ENCODE results near the gene CAPN1.
"Not testable (repeated sequence)": the region's sequence is repeated elsewhere in the genome, so short reads cannot be mapped to it uniquely, and the experiment has no call there.

CAPN1 gene

GRCh38 chr11:65181569-65182257 lies at the start of gene CAPN1:
Gene CAPN1 (plus strand): TSS chr11:65181928. CDS start chr11:65182702, 774 bp downstream.
- peak; percentile 96 for DNase-seq (ENCODE audit: low spot score)

DNA sequence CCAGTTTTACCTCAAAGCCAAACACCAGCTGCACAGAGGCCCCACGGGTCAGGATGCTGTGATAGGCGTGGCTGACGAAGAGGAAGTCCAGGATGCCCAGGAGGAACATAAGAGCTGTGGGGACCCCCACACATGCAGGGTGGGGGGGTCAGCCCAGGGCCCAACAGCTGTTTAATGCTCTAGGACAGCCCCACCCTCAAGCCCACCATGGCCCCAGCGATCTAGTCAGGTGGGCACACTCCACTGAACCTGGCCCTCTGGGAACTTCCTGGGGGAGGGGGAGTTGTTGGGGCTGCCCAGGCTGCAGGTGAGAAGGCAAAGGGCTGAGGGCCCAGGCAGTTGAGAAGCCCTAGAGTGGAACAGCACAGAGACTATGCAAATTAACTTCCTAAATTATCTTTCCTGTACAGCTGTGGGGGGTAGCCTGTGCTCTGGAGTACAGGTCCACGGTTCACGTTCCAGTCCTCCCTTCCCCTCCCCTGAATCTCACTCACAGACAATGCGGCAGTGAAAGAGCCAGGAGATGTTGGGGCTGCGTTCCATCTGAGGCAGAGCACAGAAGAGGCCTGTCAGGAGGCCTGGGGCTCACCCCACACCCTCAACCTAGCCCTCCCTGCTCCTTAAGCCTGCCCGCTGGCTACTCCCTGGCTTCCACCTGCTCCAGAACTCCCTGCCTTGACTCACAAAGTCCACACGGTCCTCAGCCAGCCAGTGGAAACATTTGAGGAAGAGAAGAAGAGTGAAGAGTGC lies 49.3 kb upstream of the CAPN1 start:
- no peak for DNase-seq (ENCODE audit: low spot score)

- DNase-seq (ENCODE audit: low spot score), result no peak
Observed at GRCh38 chr11:65132988-65133700, 48.6 kb upstream of the CAPN1 start.

DNA sequence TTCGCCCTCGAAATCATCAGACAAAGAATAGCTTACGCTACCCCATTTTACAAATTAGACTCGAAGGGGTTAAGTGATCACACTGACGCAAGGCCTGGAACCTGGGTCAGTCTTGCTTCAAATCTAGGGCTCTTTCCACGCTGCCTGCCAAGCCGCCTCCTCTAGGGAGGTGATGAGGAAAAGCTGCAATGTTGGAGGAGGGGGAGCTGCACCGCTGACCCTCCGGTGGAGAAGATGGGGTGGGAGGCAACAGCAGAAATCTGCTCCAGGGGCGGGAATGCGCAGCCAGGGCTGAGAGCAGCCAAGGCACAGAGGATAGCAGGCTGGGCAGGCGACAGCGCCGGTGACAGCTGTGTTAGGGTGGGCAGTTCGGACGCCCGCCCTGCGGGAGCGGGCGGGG lies 48.0 kb upstream of the CAPN1 start:
- DNase-seq (ENCODE audit: low spot score), result no peak

- peak; percentile 87 for DNase-seq (ENCODE audit: low spot score)
Observed at GRCh38 chr11:65134240-65134951, 47.3 kb upstream of the CAPN1 start, which contains the start of gene SYVN1. Gene SYVN1 (minus strand): TSS chr11:65134519. CDS start chr11:65133601, 918 bp downstream.

GRCh38 chr11:65134952-65135632 lies 46.6 kb upstream of the CAPN1 start:
- peak; percentile 98 for DNase-seq (ENCODE audit: low spot score)

- no peak for DNase-seq (ENCODE audit: low spot score)
Observed at GRCh38 chr11:65135633-65136145, 46.0 kb upstream of the CAPN1 start.

DNA sequence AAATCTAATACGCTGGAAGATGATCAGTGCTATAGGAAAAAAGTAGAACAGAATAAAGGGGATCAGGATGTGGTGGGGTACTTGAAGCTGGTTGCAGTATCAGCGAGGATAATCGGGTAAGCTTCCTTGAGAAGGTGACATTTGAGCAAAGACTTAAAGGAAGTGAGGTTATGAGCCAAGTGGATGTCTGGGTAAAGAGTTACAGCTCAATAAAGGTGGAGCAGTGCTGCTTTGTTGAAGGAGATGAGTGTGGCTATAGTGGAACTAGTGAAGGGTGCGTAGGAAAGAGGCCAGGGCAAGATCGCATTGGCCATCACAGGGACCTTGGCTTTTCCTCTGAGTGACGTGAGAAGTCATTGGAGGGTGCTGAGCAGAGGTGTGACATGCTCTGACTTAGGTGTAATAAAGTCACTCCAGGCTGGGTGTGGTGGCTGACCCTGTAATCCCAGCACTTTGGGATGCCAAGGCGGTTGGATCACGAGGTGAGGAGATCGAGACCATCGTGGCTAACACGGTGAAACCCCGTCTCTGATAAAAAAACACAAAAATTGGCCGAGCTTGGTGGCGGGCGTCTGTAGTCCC lies 45.1 kb upstream of the CAPN1 start:
- DNase-seq (ENCODE audit: low spot score), result no peak

DNA sequence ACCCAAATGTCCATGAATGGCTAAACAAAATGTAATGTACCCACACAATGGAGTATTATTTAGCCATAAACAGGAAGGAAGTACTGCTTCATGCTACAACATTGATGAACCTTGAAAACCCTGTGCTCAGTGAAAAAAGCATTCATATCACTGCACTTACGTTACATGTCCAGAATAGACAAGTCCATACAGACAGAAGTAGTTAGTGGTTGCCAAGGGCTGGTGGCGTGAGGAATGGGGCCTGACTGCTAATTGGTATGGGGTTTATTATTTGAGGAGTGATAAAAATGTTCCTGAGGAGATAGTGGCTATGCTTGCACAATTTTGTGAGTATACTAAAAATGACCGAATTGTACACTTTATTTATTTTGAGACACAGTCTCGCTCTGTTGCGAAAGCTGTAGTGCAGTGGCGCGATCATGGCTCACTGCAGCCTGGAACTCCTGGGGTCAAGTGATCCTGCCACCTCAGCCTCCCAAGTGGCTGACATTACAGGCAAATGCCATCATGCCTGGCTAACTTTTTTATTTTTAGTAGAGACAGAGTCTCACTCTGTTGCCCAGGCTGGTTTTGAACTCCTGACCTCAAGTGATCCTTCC lies 39.7 kb upstream of the CAPN1 start:
- DNase-seq (ENCODE audit: low spot score), result no peak

GRCh38 chr11:65147352-65148075 lies 34.2 kb upstream of the CAPN1 start:
- no peak for DNase-seq (ENCODE audit: low spot score)

DNA sequence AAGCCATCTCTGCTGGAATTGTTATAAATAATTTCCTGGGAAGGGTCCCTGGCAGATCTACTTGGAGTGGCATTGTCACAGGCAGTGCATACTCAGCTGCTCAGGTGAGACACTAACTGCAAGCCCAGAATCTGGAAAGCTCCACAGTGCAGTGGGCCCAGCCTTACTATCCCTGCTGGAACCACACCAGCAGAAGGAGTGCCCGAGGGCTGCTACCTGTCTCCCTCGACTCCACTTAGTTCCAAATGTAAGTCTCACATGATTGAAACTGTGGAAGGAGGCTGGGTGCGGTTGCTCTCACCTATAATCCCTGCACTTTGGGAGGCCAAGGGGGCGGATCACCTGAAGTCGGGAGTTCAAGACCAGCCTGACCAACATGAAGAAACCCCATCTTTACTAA lies 33.1 kb upstream of the CAPN1 start:
- DNase-seq (ENCODE audit: low spot score), result no peak

DNA sequence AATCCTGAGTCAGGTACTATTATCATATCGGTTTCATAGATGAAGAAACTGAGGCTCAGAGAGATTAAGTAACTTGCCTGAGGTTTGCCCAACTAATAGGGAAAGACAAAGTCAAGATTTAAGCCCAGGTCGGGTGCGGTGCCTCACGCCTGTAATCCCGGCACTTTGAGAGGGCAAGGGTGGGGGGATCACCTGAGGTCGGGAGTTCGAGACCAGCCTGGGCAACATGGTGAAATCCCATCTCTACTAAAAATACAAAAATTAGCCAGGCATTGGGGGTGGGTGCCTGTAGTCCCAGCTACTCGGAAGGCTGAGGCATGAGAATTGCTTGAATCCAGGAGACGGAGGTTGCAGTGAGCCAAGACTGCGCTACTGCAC lies 31.6 kb upstream of the CAPN1 start:
- not testable (repeated sequence) for DNase-seq (ENCODE audit: low spot score)

- peak; percentile 86 for DNase-seq (ENCODE audit: low spot score)
Observed at GRCh38 chr11:65150509-65151299, 31.0 kb upstream of the CAPN1 start.

DNA sequence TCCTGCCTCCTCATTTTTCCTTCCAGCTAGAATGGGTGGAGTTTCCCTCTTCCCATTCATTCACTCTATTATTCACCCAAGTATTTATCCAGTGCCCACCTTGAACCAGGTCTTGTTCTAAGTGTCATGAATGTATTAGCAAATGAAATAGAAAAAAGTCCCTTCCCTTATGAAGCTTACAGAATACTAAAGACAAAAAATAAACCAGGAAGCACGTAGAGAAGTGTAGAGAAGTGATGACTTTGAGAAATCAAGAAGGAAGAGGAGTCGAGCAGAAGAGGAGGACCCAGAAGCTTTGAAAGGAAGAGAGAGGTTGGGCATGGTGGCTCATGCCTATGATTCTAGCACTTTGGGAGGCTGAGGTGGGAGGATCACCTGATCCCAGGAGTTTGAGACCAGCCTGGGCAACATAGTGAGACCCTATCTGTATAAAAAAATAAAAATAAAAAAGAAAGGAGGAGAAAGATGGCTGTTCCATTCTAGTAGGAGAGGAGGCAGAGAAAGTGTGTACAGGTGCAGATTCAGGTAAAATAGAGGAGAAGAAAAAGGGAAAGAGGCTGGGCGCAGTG lies 30.3 kb upstream of the CAPN1 start:
- no peak for DNase-seq (ENCODE audit: low spot score)

DNA sequence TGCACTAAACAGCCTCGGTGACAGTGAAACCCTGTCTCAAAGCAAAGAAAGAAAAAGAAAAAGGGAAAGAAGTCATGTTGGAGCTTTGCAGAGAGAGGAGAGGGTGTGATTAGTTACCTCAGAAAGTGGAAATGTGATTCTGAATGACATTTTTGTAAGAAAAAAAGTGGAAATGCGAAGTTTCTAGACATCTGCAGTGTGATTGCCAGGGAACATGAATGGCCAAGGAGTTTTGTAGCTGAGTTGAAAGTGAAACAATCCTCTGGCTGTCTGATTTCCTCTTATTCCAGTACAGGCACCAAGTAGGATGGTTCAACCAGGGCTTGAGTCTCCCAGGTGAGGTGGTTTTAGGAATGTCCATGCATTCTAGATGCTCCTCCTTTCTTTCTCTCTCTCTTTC lies 29.6 kb upstream of the CAPN1 start:
- DNase-seq (ENCODE audit: low spot score), result no peak

- no peak for DNase-seq (ENCODE audit: low spot score)
Observed at GRCh38 chr11:65156256-65156655, 25.5 kb upstream of the CAPN1 start.

DNA sequence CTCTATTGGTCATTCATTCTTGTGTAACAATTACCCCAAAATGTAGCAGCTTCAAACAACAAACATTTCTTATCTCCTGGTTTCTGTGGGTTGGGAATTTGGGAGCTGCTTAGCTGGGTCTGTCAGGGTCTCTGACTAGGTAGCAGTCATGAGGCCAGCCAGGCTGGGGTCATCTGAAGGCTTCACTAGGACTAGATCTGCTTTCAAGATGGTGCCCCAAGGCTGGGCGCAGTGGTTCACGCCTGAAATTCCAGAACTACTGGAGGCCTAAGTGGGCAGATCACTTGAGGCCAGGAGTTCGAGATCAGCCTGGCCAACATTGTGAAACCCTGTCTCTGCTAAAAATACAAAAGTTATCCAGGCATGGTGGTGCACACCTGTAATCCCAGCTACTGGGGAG lies 24.8 kb upstream of the CAPN1 start:
- DNase-seq (ENCODE audit: low spot score), result no peak

- no peak for DNase-seq (ENCODE audit: low spot score)
Observed at GRCh38 chr11:65157336-65157735, 24.4 kb upstream of the CAPN1 start.

- no peak for DNase-seq (ENCODE audit: low spot score)
Observed at GRCh38 chr11:65159012-65159411, 22.7 kb upstream of the CAPN1 start.
